PC-9 (cell line): ENCODE data around the gene RUSC1.

ENCODE experiments used
- EZH2 ChIP-seq: fragments of 200-600 bp; sonication (generic); IDR thresholded peaks from 2 replicates; pipeline ENCODE4 v1.8.0; 2017; ENCODE audit warnings: antibody characterized with exemption, low read depth
- TF ChIP-seq, protein P1 (sequence below): fragments of 200-600 bp; sonication (generic); conservative IDR thresholded peaks from 2 replicates; pipeline ENCODE4 v1.6.1; 2017; ENCODE audit warnings: mixed run types, antibody characterized with exemption, mild to moderate bottlenecking, moderate library complexity

DNA sequence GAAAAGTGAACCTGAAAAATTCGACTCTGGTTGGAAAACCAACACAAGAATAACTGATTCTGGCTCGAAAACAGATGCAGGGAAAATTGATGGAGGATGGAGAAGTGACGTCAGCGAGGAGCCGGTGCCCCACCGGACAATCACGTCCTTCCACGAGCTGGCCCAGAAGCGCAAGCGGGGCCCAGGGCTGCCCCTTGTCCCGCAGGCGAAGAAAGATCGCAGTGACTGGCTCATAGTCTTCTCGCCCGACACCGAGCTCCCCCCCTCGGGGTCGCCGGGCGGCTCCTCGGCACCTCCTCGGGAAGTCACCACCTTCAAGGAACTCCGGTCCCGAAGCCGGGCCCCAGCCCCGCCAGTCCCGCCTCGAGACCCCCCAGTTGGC is 1.9 kb downstream of the RUSC1 start:
- TF ChIP-seq, protein P1, sequence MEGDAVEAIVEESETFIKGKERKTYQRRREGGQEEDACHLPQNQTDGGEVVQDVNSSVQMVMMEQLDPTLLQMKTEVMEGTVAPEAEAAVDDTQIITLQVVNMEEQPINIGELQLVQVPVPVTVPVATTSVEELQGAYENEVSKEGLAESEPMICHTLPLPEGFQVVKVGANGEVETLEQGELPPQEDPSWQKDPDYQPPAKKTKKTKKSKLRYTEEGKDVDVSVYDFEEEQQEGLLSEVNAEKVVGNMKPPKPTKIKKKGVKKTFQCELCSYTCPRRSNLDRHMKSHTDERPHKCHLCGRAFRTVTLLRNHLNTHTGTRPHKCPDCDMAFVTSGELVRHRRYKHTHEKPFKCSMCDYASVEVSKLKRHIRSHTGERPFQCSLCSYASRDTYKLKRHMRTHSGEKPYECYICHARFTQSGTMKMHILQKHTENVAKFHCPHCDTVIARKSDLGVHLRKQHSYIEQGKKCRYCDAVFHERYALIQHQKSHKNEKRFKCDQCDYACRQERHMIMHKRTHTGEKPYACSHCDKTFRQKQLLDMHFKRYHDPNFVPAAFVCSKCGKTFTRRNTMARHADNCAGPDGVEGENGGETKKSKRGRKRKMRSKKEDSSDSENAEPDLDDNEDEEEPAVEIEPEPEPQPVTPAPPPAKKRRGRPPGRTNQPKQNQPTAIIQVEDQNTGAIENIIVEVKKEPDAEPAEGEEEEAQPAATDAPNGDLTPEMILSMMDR, result no peak
- no peak for TF ChIP-seq EZH2
